ENCODE results near the gene GARRE1. TPM values are rescaled to one million over a fixed set of nuclear protein-coding genes. Genes with fewer than 3 reads are reported as not detected.

The GARRE1 gene
- total and polyA plus RNA-seq, 2 of the 8 experiments (the other 6 are each of a cell fraction or from before 2014, with no cell fraction given): 16.4 to 23.1 TPM

DNA sequence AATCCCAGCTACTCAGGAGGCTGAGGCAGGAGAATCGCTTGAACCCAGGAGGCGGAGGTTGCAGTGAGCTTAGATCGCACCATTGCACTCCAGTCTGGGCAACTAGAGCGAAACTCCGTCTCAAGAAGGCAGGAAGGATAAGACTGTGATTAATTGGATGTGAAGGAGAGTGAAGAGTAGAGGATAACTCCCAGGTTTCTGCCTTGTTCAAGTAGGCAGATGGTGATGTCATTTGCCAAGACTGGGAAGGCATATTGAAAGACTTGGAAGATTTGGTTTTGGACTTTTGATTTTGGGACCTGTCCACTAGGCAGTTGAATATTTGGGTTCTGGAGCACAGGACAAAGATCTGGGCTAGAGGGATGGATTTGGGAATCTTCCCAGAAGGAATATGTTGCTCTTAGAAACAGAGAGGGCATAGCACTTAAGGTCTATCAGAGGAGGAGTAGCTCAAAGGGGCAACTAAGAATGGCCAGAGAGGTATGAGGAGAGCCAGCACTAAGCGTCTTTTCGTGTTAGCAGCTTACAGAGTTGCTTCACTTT is 20.0 kb downstream of the GARRE1 start:
- Histone ChIP-seq H2AFZ (ENCODE audit: low read length) (no peak overlapping the region), H3K18ac (ENCODE audit: extremely low read depth, low read length) (no peak overlapping the region), H3K79me2 (ENCODE audit: control insufficient read depth in 1 of 2, insufficient read depth in 2 of 2, low read length in 2 of 2) (peaks cover 0 to 43% of the 10 kb centered on the region in 2 experiments; a peak in 2 of 4 replicates), H3K79me1 (ENCODE audit: low read depth, low read length) (peaks cover 8% of the 10 kb centered on the region), H2AK5ac (ENCODE audit: low read depth, low read length) (no peak overlapping the region), H3K9ac (replicated peaks in 1 of 4; ENCODE audit: extremely low read depth in 1 of 4, low read depth in 3 of 4, low read length in 3 of 4) (no peak overlapping the region), H3K14ac (ENCODE audit: insufficient read length) (no peak overlapping the region), H3K4me2 (ENCODE audit: insufficient read depth in 1 of 2, low read depth in 2 of 2, low read length in 2 of 2) (no peak overlapping the region), H4K8ac (ENCODE audit: extremely low read depth, insufficient read depth, low read length) (no peak overlapping the region), H2BK15ac (ENCODE audit: low read length) (no peak overlapping the region), H3K23me2 (ENCODE audit: low read depth, low read length) (peaks cover 1% of the 10 kb centered on the region; the same call in 1 of the 2 replicates), H2BK5ac (ENCODE audit: low read depth, low read length) (no peak overlapping the region), H2BK12ac (ENCODE audit: low read depth, low read length) (no peak overlapping the region), H3K9me3 (ENCODE audit: insufficient read depth in 2 of 2, low read depth in 1 of 2, low read length in 1 of 2) (no peaks in the 10 kb centered on the region), H3K4ac (replicated peaks; ENCODE audit: insufficient read length, low read depth, low read length) (no peak overlapping the region), H3K23ac (ENCODE audit: insufficient read length) (no peak overlapping the region), H2BK120ac (replicated peaks; ENCODE audit: low read depth, low read length) (no peak overlapping the region), H3K4me3 (ENCODE audit: extremely low read depth in 1 of 4, insufficient read depth in 2 of 4, low read depth in 3 of 4, low read length in 4 of 4) (no peak overlapping the region), H3K36me3 (ENCODE audit: control insufficient read depth in 2 of 4, insufficient read depth in 4 of 4, low read length in 3 of 4) (no peaks in the 10 kb centered on the region), H3K56ac (replicated peaks; ENCODE audit: insufficient read length, low read depth, low read length) (no peak overlapping the region), H4K20me1 (replicated peaks in 1 of 2; ENCODE audit: control insufficient read depth in 1 of 2, insufficient read depth in 2 of 2, low read length in 2 of 2) (peaks cover 2 to 9% of the 10 kb centered on the region in 2 experiments), H3K27ac (ENCODE audit: low read depth, low read length) (no peak overlapping the region), H4K5ac (ENCODE audit: insufficient read length, low read depth, low read length) (no peak overlapping the region), H2BK20ac (ENCODE audit: low read length) (no peak overlapping the region), H3K4me1 (replicated peaks in 1 of 4; ENCODE audit: control insufficient read depth in 3 of 4, insufficient read depth in 4 of 4, low read length in 3 of 4) (peaks cover 0 to 6% (median 1%) of the 10 kb centered on the region in 4 experiments; a peak in 4 of 7 replicates), H3K27me3 (replicated peaks in 1 of 4; ENCODE audit: control insufficient read depth in 3 of 4, extremely low read depth in 1 of 4, insufficient read depth in 3 of 4, low read length in 3 of 4) (no peaks in the 10 kb centered on the region), H4K91ac (replicated peaks; ENCODE audit: insufficient read length, low read length) (no peak overlapping the region)
- DNase-seq (ENCODE audit: low read depth in 1 of 2, low spot score in 2 of 2): no peak
- 92% methylated on average over 7 of the region's 7 CpGs; no CpG with 5 or more reads in 1 of the 2 experiments for WGBS, 2 experiments (ENCODE audit: extremely low coverage in 1 of 2, insufficient coverage in 1 of 2, insufficient read length in 1 of 2, insufficient replicate concordance in 2 of 2, low coverage in 1 of 2, low lambda C conversion rate in 2 of 2, missing lambda C conversion rate in 1 of 2)
- ChIA-PET CTCF (ENCODE audit: partially characterized antibody) (interaction anchor here (1.0 kb wide), 1 partner anchor 9 kb away, joined by 3 read pairs; no protein-coding TSS in a partner anchor), POLR2A (ENCODE audit: partially characterized antibody) (no interaction called here)
- FAIRE-seq: no peak
- TF ChIP-seq ASH2L (IDR thresholded peaks at IDR 0.05; ENCODE audit: low read length): no peak
- TF ChIP-seq, protein P1, sequence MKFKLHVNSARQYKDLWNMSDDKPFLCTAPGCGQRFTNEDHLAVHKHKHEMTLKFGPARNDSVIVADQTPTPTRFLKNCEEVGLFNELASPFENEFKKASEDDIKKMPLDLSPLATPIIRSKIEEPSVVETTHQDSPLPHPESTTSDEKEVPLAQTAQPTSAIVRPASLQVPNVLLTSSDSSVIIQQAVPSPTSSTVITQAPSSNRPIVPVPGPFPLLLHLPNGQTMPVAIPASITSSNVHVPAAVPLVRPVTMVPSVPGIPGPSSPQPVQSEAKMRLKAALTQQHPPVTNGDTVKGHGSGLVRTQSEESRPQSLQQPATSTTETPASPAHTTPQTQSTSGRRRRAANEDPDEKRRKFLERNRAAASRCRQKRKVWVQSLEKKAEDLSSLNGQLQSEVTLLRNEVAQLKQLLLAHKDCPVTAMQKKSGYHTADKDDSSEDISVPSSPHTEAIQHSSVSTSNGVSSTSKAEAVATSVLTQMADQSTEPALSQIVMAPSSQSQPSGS (IDR thresholded peaks at IDR 0.05; ENCODE audit: low read length): no peak
- TF ChIP-seq CREB1 (IDR thresholded peaks at IDR 0.05): no peak
- no peak for TF ChIP-seq FOSL1 (IDR thresholded peaks at IDR 0.05; ENCODE audit: insufficient read depth, low read depth, low read length)

Measured in H1 (cell line).